Right atrium auricular region (tissue), 2 donors: ENCODE measurements around the gene ZBTB20. TPM values are rescaled to one million over a fixed set of nuclear protein-coding genes. Genes with fewer than 3 reads are reported as not detected.
A peak's percentile ranks its signal among the peaks of the same experiment; 100 is the strongest.

Experiments used
- DNase-seq: peaks from one replicate; pipeline ENCODE4 v3.0.0-alpha.2; 2019; ENCODE audit warnings: low spot score
- H3K27ac ChIP-seq, 2 donors: fragments of 200-600 bp; sonication (generic); 1 replicate in 1 of 2; 2 replicates in 1 of 2; pipeline ENCODE4 v1.5.1; 2016 to 2019
- H3K27me3 ChIP-seq, 2 donors: fragments of 200-600 bp; sonication (generic); one replicate each; pipeline versions ENCODE4 v1.5.1 to v1.6.0; 2017 to 2019
- H3K36me3 ChIP-seq: fragments of 200-600 bp; sonication (generic); one replicate; pipeline ENCODE4 v1.5.1; 2016
- H3K4me1 ChIP-seq, 2 donors: fragments of 200-600 bp; sonication (generic); one replicate each; pipeline versions ENCODE4 v1.5.1 to v1.6.0; 2017 to 2019
- H3K4me3 ChIP-seq, 2 donors: fragments of 200-600 bp; sonication (generic); 1 replicate in 1 of 2; 2 replicates in 1 of 2; pipeline ENCODE4 v1.5.1; 2017 to 2019; ENCODE audit warnings: mild to moderate bottlenecking in 1 of 2, moderate library complexity in 1 of 2
- H3K9me3 ChIP-seq, 2 donors: fragments of 200-600 bp; sonication (generic); one replicate each; pipeline ENCODE4 v1.5.1; 2019
- CTCF ChIP-seq, 2 donors: fragments of 200-600 bp; sonication (generic); IDR thresholded peaks; one replicate each; pipeline ENCODE4 v1.5.1; 2019; ENCODE audit warnings: antibody characterized with exemption in 2 of 2
- total RNA-seq, 2 donors: library from RNA; depleted of rRNA; stranded (reverse); fragments of >200 nt; gene quantifications; one replicate each; pipeline ENCODE4 v1.1.0, GENCODE V29; 2016

ZBTB20 gene
- total RNA-seq, 2 donors from 2014 or later, result 84.6 to 90.8 TPM

GRCh38 chr3:115077501-115078250 lies 69.4 kb downstream of the ZBTB20 start:
- Histone ChIP-seq H3K36me3 (no peaks in the 10 kb centered on the region), H3K4me1 (peaks cover 0 to 20% of the 10 kb centered on the region in 2 donors), H3K27ac (no peak overlapping the region), H3K27me3 (no peaks in the 10 kb centered on the region), H3K4me3 (no peak overlapping the region), H3K9me3 (no peaks in the 10 kb centered on the region)
- DNase-seq, result no peak
- TF ChIP-seq CTCF (IDR thresholded peaks at IDR 0.05), result no peak

GRCh38 chr3:115074502-115074901 lies 72.6 kb downstream of the ZBTB20 start:
- H3K4me1 ChIP-seq, result peaks cover 0 to 33% of the 10 kb centered on the region in 2 donors
- H3K9me3 ChIP-seq, result no peaks in the 10 kb centered on the region
- no peak for DNase-seq
- H3K27me3 ChIP-seq, result no peaks in the 10 kb centered on the region
- no peak overlapping the region for H3K27ac ChIP-seq
- no peaks in the 10 kb centered on the region for H3K36me3 ChIP-seq
- no peak overlapping the region for H3K4me3 ChIP-seq
- TF ChIP-seq CTCF (IDR thresholded peaks at IDR 0.05), result no peak

GRCh38 chr3:115072265-115073021 lies 74.6 kb downstream of the ZBTB20 start:
- Histone ChIP-seq H3K4me1 (peaks cover 0 to 45% of the 10 kb centered on the region in 2 donors), H3K36me3 (no peaks in the 10 kb centered on the region), H3K4me3 (no peak overlapping the region), H3K27ac (peak overlapping the region; percentile 39 to 63), H3K27me3 (no peaks in the 10 kb centered on the region), H3K9me3 (no peaks in the 10 kb centered on the region)
- no peak for TF ChIP-seq CTCF (IDR thresholded peaks at IDR 0.05)
- DNase-seq, result no peak

- H3K27me3 ChIP-seq, result no peaks in the 10 kb centered on the region
- H3K27ac ChIP-seq, result peak overlapping the region; percentile 39 to 63
- no peaks in the 10 kb centered on the region for H3K9me3 ChIP-seq
- TF ChIP-seq CTCF (IDR thresholded peaks at IDR 0.05), result no peak
- peaks cover 0 to 45% of the 10 kb centered on the region in 2 donors for H3K4me1 ChIP-seq
- DNase-seq, result no peak
- H3K36me3 ChIP-seq, result no peaks in the 10 kb centered on the region
- H3K4me3 ChIP-seq, result peak overlapping the region in 1 of 2 donors; percentile 3
These were observed 75.5 kb downstream of the ZBTB20 start for GRCh38 chr3:115071601-115072000.

- H3K4me1 ChIP-seq, result peaks cover 0 to 45% of the 10 kb centered on the region in 2 donors
- no peaks in the 10 kb centered on the region for H3K9me3 ChIP-seq
- no peak for TF ChIP-seq CTCF (IDR thresholded peaks at IDR 0.05)
- no peak overlapping the region for H3K4me3 ChIP-seq
- peak overlapping the region; percentile 39 to 63 for H3K27ac ChIP-seq
- no peaks in the 10 kb centered on the region for H3K36me3 ChIP-seq
- no peaks in the 10 kb centered on the region for H3K27me3 ChIP-seq
- no peak for DNase-seq
These were observed 75.9 kb downstream of the ZBTB20 start for GRCh38 chr3:115071166-115071565.
